GM18870 (cell line): ENCODE results near the gene COA1.
A peak's percentile ranks its signal among the peaks of the same experiment; 100 is the strongest.
"Not testable (repeated sequence)": the region's sequence is repeated elsewhere in the genome, so short reads cannot be mapped to it uniquely, and the experiment has no call there.

Experiments
- ATAC-seq: cut with Tn5 transposase; IDR thresholded peaks from one replicate; pipeline ENCODE4 v1.9.1; 2021; ENCODE audit warnings: moderate library complexity; ENCODE audit not compliant: unreplicated experiment

The COA1 gene, protein sequence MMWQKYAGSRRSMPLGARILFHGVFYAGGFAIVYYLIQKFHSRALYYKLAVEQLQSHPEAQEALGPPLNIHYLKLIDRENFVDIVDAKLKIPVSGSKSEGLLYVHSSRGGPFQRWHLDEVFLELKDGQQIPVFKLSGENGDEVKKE

DNA sequence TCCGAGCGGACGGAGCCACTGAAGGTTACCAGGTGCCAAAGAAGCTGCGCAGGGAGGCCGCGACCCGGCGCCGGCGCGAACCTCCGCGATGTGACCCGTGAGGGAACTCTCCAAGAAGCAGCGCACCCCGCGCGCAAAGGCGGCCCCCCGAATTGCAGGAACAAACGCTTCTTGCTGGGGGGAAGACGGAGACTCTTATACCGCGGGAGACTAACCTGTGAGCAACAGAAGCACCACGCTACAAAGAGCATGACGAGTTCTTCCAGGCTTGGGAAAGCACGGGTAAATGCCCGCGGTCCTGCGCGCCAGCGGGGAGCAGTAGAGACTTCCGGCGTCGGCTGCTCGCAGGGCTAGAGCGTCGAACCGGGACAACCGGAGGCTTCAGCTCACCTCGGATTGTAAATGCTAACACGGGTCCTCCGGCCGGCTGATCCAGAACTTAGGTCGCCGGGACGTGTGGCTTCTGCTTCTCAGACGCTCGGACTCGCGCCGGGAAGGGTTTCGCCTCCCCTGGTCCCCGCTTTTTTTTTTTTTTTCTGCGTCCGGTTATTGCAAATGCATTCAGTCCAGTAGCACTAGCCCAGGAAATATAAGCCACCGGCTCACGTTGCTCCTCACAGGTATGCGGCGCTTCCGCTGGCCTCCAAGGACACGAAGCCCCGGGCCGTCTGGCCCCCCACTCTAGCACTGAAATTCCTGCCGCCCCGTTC, at the start of gene COA1:
Gene COA1, minus strand, starts transcription at position 310 of the 710 bp plus-strand sequence. CDS start 80,909 bp downstream, outside the sequence.
- peak; percentile 68 for ATAC-seq

DNA sequence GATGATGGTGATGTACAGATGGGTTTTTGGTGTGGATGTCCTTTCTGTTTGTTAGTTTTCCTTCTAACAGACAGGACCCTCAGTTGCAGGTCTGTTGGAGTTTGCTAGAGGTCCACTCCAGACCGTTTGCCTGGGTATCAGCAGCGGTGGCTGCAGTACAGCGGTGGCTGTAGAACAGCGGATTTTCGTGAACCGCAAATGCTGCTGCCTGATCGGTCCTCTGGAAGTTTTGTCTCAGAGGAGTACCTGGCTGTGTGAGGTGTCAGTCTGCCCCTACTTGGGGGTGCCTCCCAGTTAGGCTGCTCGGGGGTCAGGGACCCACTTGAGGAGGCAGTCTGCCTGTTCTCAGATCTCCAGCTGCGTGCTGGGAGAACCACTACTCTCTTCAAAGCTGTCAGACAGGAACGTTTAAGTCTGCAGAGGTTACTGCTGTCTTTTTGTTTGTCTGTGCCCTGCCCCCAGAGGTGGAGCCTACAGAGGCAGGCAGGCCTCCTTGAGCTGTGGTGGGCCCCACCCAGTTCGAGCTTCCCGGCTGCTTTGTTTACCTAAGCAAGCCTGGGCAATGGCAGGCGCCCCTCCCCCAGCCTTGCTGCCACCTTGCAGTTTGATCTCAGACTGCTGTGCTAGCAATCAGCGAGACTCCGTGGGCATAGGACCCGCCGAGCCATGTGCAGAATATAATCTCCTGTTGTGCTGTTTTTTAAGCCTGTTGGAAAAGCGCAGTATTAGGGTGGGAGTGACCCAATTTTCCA, 49.1 kb upstream of the COA1 start:
- not testable (repeated sequence) for ATAC-seq

DNA sequence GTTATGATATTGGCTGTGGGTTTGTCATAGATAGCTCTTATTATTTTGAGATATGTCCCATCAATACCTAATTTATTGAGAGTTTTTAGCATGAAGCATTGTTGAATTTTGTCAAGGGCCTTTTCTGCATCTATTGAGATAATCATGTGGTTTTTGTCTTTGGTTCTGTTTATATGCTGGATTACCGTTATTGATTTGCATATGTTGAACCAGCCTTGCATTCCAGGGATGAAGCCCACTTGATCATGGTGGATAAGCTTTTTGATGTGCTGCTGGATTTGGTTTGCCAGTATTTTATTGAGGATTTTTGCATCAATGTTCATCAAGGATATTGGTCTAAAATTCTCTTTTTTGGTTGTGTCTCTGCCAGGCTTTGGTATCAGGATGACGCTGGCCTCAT, 45.9 kb upstream of the COA1 start:
- not testable (repeated sequence) for ATAC-seq

DNA sequence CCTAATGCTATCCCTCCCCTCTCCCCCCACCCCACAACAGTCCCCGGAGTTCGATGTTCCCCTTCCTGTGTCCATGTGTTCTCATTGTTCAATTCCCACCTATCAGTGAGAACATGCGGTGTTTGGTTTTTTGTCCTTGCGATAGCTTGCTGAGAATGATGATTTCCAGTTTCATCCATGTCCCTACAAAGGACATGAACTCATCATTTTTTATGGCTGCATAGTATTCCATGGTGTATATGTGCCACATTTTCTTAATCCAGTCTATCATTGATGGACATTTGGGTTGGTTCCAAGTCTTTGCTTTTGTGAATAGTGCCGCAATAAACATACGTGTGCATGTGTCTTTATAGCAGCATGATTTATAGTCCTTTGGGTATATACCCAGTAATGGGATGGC, 43.9 kb upstream of the COA1 start:
- not testable (repeated sequence) for ATAC-seq

DNA sequence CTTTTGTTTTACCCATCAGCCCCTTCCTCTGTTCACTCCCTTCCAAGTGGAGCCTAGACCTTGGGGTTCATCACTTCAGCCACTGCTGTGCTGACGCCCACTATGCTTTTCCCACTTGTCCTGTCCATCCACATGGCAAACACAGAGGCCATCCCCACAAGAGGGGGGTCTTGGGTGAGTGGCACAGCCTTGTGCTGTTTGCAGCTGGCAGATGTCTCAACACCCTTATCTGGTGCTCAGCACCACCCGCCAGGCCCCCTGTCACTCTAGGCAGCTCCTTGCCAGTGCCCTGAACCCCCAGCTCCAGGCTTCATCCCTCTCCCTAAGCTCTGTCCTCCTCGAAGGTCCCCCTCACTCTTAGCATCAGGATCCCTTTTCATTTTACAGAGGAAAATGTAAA, 42.2 kb upstream of the COA1 start:
- ATAC-seq: no peak

DNA sequence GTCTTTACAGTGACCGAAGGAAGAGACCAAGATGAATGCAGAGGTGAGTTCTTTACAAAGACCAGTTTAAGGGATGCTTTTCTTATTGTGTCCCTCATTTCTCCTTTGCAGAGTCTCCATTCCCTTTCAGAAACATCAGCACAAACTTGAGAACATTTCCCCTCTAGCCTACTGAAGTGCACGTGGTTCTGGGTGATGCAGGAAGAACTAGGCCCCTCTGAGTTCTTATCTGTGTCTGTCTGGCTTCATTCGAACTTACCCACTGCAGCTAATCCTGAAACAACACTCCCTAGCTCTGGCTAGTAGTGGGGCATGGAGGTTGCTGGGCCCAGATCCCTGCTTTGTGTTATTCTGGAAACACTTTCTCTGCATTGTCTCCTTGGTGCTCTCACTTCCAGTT, 41.8 kb upstream of the COA1 start:
- ATAC-seq: no peak

DNA sequence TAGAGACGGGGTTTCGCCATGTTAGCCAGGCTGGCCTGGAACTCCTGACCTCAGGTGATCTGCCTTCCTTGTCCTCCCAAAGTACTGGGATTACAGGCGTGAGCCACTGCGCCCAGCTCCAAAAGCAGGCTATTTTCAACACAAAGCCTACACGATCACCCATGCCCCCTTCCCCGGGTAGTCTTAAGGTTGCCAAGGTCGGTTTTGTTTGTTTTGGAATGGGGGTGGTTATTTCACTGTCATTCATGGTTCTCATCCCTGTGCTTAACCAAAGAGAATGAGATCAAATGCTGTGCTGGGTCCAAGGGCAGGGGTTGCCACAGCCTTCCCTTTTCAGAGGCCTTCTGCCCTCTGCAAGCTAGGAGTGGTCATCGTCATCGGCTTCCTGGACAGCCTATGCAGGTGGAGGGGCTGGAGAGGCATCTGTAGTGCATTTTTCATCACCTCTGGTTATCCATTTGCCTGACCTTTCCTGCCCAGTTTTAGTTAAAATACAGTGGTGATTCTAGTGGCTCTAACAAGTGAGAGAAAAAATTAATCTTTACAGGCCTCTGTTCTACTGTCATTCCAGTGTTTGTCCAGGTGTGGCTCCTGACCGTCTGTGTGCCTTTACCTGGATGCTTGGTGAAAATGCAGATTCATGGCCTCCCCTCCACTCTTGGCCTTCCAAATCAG, 40.6 kb upstream of the COA1 start:
- no peak for ATAC-seq

DNA sequence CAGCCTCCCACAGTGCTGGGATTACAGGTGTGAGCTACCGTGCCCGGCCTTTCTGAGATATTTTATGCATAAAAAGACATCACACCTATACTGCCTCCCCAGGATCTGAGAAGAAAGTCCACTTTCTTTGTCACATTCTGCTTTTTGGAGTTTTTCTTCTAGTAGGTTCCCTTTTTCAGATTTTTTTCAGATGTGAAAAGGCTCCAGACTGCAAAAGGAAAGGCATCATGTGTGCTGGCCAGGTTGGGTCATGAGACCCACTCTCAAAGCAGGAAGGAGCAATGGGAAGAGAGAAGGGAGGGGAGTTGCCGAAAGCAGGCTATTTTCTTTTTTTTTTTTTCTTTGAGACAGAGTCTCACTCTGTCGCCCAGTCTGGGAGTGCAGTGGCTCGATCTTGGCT, 40.0 kb upstream of the COA1 start:
- ATAC-seq: no peak

DNA sequence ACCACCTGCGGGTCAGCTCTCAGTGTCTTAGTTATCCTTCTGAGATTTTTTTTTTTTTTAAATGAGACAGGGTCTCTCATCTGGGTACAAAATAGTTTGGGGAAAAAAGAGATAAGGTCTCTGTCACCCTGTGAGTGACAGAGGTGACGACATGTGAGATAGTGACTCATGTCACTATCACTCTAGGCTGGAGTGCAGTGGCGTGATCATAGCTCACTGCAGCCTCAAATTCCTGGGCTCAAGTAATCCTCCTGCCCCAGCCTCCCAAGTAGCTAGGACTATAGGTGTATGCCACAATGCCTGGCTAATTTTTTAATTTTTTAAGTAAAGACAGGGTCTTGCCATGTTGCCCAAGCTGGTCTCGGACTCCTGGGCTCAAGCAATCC, 39.6 kb upstream of the COA1 start:
- no peak for ATAC-seq

DNA sequence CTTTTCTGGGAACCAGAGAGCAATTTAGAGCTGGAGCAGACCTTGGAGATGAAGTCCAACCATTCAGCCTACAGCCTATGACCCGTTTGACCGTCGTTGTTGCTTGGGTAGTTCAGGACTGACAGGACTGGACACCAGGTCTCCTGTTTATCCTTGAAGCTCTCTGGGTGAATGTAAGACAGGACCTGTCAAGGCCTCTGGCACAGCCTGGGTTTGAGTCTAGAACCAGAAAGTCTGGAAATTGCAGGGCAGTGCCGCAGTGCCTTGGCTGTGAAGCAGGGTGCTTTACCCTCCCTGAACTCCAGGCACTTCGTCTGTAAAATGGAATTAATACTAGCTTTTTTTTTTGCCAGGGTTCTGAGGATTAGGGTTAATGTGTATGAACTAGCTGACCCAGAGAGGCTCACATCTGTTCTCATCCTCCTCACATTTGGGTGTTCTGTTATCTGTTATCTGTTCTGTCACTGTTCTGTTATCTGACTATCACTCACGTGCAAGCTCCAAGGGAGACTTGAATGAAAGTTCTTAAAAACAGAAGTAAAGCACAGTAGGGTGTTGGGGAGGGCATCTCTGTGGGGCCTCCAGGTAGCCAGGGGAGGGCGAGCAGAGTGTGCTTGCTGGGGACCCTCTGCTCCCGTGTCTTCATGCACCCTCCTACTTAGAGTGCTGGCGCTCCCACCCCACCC, 39.0 kb upstream of the COA1 start:
- no peak for ATAC-seq

DNA sequence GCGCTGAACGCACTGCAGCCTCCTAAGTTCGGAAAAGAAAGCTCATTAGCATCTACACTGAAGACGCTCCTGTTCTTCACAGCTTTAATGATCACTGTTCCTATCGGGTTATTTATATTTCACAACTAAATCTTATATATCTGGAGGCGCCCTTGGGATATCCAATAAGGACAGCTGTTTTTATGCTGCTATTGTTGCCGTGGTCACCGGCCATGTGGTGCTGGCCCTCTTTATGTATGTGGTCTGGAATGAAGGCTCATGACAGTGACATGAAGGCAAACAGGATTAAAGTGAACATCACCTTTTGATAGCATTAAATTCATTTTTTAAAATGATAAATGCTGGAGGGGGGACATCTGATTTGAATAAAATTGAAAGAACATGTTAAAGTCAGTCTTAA, 38.0 kb upstream of the COA1 start:
- ATAC-seq: no peak

DNA sequence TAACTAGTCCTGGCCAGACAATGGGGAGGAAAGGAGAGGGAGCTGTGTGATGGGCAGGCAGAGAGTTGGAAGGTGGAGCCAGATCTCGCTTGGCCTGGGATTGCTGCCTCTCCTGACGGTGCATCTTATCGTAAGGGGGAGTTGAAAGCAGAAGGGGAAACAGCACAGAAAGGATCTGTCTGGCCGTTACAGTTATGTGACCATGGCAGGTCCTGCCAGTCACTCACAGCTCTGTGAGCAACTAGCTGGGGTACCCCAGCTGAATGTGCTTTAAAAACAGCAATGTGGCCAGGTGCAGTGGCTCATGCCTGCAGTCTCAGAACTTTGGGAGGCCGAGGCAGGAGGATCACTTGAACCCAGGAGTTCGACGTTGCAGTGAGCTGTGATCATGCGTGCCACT, 37.2 kb upstream of the COA1 start:
- ATAC-seq: no peak

DNA sequence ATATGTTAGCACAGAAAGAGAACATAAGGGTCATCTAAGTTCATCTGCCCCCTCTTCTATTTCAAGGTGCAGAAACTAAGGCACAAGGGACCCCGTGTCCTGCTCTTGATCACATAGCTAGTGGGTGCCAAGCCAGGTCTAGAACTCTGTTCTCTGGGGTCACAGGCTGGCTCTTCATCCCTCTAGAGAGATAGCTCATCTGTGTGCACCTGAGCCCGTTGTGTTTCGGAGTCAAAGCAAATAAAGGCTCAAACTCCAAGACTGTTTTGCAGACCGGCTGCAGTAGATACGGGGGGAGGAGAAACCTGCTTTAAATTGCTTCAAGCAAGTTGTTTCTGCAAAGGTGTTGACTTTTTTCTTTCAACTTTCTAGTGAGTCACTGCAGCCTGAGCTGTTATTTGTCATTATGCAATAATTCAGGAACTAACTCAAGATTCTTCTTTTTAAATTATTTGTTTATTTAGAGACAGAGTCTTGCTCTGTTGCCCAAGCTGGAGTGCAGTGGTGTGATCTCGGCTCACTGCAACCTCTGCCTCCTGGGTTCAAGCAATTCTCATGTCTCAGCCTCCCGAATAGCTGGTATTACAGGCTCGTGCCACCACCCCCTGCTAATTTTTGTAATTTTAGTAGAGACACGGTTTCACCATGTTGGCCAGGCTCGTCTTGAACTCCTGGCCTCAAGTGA, 35.6 kb upstream of the COA1 start:
- ATAC-seq: no peak

DNA sequence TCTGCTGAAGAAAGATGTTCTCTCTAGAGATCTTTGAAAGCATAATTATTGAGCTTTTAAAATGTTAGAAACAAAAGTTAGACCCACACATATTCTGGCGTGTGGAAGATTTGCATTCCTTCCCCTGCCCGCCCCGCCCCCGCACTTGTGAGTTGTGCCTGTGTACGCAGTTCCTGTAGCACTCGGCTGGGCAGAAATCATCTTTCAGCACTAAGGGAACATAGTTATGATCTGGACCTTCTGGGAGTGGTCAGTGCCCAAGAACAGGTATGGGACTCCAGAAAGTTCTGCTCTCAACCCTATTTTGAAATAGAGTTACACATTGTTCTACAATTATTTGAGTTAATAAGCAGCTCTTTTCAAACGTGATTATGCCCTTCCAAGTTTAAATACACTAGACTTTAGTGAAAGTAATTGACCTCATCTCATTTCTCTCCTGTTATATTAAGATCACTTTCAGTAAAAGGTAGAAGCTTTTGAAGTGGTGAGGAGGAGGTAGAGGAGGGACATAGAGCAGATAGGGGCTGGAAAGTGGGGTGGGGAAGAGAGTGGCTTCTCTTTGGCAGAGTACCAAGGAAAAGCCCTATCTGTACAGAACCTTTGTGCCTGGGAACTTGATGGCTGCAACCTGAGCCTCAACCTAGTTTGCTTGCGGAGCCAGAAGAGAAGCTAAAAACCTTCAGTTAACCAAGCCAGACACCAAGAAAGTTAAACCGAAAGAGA, 34.9 kb upstream of the COA1 start:
- peak; percentile 44 for ATAC-seq

DNA sequence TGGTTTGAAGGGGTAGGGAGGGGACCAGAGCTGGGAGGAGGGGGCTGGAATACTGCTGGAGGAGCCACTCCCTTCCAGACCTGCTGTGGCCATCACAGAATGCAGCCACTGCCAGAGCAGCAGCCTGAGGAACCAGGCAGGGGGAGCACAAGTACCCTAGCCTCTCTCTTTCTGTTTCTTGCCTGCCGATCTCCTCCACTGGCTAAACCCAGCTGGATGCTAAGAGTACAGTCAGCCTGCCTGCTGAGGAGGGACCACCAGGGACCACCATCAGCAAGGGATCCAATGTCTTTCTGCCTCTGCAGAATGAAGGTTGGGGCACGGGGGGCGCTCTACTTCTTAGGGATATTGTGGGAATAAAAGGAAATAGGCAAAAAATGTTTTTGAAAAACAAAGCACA, 33.9 kb upstream of the COA1 start:
- ATAC-seq: no peak

DNA sequence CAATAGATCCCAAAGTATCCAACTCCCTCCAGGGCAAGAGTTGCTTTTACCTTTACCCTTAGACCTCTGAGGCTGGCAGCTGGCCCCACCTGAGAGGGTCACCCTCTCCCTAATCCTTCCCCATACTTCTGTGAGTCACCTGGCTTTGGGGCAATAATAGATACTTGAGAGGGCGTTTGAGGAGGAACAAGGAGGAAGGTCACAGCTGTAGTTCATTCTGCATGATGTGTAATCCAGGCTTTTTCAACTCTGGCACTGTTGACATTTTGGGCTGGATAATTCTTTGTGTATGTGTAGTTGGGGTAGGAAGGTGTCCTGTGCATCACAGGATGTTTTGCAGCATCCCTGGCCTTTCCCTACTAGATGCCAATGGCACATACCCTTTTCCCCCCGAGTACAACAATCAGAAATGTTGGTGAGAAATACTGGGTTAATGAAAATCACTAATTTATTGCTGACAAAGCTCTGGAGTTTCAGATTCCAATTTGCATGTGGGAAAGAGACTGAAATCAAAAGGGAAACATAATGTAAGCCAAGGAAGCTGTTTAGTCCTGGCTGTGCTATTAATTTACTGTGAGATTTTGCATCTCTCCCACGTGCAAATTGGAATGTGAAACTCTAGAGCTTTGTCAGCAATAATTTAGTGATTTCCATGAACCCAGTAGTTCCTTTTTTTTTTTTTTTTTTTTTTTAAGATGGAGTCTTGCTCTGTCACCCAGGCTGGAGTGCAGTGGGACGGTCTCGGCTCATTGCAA, 32.8 kb upstream of the COA1 start:
- no peak for ATAC-seq

DNA sequence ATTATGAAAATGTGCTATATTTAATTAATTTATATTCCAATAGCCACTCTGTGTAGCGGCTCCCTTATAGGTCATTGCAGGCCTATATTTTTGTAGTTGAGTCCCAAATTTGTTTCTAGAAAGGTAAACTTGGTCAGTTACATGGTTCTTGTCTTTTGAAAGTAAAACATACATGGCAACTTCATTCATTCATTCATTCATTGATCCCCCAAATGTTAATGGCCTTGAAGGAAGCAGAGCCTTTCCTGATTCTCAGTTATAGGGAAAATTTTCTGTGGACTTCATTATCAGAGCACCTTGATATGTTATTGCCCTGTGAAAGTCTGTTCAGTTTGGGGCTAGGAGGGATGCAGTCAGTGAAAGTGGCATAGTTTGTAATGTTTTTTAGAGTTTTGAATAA, 32.1 kb upstream of the COA1 start:
- no peak for ATAC-seq

DNA sequence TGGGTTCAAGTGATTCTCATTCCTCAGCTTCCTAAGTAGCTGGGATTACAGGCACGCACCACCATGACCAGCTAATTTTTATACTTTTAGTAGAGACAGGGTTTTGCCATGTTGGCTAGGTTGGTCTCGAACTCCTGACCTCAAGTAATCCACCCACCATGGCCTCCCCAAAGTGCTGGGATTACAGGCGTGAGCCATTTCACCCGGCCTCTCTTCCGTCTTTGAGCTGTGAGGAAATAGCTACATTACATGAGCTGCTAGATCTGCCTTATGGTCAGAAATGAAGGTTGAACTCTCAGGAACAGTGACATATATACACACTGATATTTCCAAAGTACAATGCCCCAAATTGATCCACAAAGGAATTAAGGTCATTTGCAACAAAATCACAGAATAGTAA, 31.5 kb upstream of the COA1 start:
- ATAC-seq: no peak
